Measurements from ENCODE around the gene ADGRG6.

Gene ADGRG6

GRCh38 chr6:142420802-142421201 lies 119.0 kb downstream of the ADGRG6 start (continued):
- TF ChIP-seq ZIC2 (tag by site-specific recombination; IDR thresholded peaks at IDR 0.05) (no peak), ZFP3 (tag by site-specific recombination; IDR thresholded peaks at IDR 0.05; ENCODE audit: low read depth) (no peak), ZNF112 (tag by site-specific recombination; IDR thresholded peaks at IDR 0.05) (no peak), ZEB2 (tag by site-specific recombination; IDR thresholded peaks at IDR 0.05) (no peak)

GRCh38 chr6:142421285-142422117 lies 119.7 kb downstream of the ADGRG6 start:
- Histone ChIP-seq H3K4me3 (ENCODE audit: low read depth, low read length) (no peak overlapping the region), H3K36me3 (ENCODE audit: control insufficient read depth in 2 of 2, insufficient read depth in 1 of 2, low read length in 2 of 2) (no peaks in the 10 kb centered on the region), H3K4me1 (ENCODE audit: control insufficient read depth, insufficient read depth, low read length) (peaks cover 2% of the 10 kb centered on the region; the same call in 1 of the 2 replicates), H3K27ac (ENCODE audit: extremely low read depth, low read depth, low read length) (no peak overlapping the region), H3K9me3 (ENCODE audit: control insufficient read depth, insufficient read depth, low read depth, low read length) (no peaks in the 10 kb centered on the region)
- POLR2A ChIA-PET, result no interaction called here
- TF ChIP-seq ZNF324 (tag by site-specific recombination; IDR thresholded peaks at IDR 0.05), result no peak
- no peak for TF ChIP-seq INSM2 (tag by site-specific recombination; IDR thresholded peaks at IDR 0.05)
- TF ChIP-seq ZNF530 (tag by site-specific recombination; IDR thresholded peaks at IDR 0.05; ENCODE audit: low read depth), result no peak
- TF ChIP-seq PBX3 (CRISPR knock-in tag; IDR thresholded peaks at IDR 0.05), result no peak
- no peak for TF ChIP-seq ZNF26 (tag by site-specific recombination; IDR thresholded peaks at IDR 0.05)
- no peak for TF ChIP-seq ZNF311 (tag by site-specific recombination; IDR thresholded peaks at IDR 0.05; ENCODE audit: borderline replicate concordance)
- TF ChIP-seq ZNF354C (tag by site-specific recombination; IDR thresholded peaks at IDR 0.05; ENCODE audit: borderline replicate concordance, low read depth), result no peak
- TF ChIP-seq ZNF777 (tag by site-specific recombination; IDR thresholded peaks at IDR 0.05; ENCODE audit: borderline replicate concordance), result no peak
- TF ChIP-seq PRDM1 (tag by site-specific recombination; IDR thresholded peaks at IDR 0.05), result no peak
- no peak for TF ChIP-seq ZNF280C (tag by site-specific recombination; IDR thresholded peaks at IDR 0.05)
- TF ChIP-seq, protein P1, sequence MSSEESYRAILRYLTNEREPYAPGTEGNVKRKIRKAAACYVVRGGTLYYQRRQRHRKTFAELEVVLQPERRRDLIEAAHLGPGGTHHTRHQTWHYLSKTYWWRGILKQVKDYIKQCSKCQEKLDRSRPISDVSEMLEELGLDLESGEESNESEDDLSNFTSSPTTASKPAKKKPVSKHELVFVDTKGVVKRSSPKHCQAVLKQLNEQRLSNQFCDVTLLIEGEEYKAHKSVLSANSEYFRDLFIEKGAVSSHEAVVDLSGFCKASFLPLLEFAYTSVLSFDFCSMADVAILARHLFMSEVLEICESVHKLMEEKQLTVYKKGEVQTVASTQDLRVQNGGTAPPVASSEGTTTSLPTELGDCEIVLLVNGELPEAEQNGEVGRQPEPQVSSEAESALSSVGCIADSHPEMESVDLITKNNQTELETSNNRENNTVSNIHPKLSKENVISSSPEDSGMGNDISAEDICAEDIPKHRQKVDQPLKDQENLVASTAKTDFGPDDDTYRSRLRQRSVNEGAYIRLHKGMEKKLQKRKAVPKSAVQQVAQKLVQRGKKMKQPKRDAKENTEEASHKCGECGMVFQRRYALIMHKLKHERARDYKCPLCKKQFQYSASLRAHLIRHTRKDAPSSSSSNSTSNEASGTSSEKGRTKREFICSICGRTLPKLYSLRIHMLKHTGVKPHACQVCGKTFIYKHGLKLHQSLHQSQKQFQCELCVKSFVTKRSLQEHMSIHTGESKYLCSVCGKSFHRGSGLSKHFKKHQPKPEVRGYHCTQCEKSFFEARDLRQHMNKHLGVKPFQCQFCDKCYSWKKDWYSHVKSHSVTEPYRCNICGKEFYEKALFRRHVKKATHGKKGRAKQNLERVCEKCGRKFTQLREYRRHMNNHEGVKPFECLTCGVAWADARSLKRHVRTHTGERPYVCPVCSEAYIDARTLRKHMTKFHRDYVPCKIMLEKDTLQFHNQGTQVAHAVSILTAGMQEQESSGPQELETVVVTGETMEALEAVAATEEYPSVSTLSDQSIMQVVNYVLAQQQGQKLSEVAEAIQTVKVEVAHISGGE (tag by site-specific recombination; conservative IDR thresholded peaks at IDR 0.05; ENCODE audit: low read depth), result no peak
- no peak for TF ChIP-seq ZBTB1 (tag by site-specific recombination; IDR thresholded peaks at IDR 0.05)
- TF ChIP-seq GLIS2 (tag by site-specific recombination; IDR thresholded peaks at IDR 0.05), result no peak
- no peak for TF ChIP-seq SP3 (tag by site-specific recombination; IDR thresholded peaks at IDR 0.05)
- TF ChIP-seq ZNF48 (tag by site-specific recombination; IDR thresholded peaks at IDR 0.05), result no peak
- no peak for TF ChIP-seq ZBTB48 (tag by site-specific recombination; IDR thresholded peaks at IDR 0.05)
- no peak for TF ChIP-seq ZNF132 (tag by site-specific recombination; IDR thresholded peaks at IDR 0.05; ENCODE audit: borderline replicate concordance)
- TF ChIP-seq SCRT1 (tag by site-specific recombination; IDR thresholded peaks at IDR 0.05; ENCODE audit: borderline replicate concordance), result no peak
- no peak for TF ChIP-seq ZBTB8A (tag by site-specific recombination; IDR thresholded peaks at IDR 0.05)
- TF ChIP-seq ZNF433 (tag by site-specific recombination; IDR thresholded peaks at IDR 0.05; ENCODE audit: low read depth), result no peak
- CTCF ChIA-PET, result interaction anchor here (0.6 to 2.6 kb wide), 5 partner anchors 17 to 470 kb away, joined by 3 to 11 read pairs (median 5); no protein-coding TSS in a partner anchor
